GM12801 (cell line): ENCODE results near the gene RNF128.

ENCODE experiments used
- TF ChIP-seq, protein P1 (sequence below): IDR thresholded peaks from one replicate; pipeline ENCODE4 v1.5.1; 2011; ENCODE audit warnings: control low read depth; ENCODE audit not compliant: insufficient read length; ENCODE audit errors: extremely low read depth

Gene RNF128

DNA sequence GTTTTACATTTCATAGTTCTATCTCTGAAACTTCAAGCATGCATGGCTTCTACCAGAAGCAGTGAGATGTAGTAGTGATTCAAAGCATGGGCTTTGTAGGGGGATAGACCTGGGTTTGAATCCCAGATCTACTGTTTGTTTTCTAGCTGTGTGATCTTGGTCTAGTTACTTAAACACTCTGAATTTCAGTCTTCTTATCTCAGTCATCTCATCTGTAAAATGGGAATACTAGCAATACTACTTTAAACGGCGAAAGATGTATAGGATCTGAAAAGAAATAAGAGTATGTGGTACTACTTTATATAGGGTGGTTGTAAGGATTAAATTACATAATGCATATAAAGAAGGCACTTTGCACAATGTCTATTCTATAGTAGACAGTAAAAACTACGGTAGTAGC is 20.0 kb upstream of the RNF128 start:
- TF ChIP-seq, protein P1, sequence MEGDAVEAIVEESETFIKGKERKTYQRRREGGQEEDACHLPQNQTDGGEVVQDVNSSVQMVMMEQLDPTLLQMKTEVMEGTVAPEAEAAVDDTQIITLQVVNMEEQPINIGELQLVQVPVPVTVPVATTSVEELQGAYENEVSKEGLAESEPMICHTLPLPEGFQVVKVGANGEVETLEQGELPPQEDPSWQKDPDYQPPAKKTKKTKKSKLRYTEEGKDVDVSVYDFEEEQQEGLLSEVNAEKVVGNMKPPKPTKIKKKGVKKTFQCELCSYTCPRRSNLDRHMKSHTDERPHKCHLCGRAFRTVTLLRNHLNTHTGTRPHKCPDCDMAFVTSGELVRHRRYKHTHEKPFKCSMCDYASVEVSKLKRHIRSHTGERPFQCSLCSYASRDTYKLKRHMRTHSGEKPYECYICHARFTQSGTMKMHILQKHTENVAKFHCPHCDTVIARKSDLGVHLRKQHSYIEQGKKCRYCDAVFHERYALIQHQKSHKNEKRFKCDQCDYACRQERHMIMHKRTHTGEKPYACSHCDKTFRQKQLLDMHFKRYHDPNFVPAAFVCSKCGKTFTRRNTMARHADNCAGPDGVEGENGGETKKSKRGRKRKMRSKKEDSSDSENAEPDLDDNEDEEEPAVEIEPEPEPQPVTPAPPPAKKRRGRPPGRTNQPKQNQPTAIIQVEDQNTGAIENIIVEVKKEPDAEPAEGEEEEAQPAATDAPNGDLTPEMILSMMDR, result no peak

DNA sequence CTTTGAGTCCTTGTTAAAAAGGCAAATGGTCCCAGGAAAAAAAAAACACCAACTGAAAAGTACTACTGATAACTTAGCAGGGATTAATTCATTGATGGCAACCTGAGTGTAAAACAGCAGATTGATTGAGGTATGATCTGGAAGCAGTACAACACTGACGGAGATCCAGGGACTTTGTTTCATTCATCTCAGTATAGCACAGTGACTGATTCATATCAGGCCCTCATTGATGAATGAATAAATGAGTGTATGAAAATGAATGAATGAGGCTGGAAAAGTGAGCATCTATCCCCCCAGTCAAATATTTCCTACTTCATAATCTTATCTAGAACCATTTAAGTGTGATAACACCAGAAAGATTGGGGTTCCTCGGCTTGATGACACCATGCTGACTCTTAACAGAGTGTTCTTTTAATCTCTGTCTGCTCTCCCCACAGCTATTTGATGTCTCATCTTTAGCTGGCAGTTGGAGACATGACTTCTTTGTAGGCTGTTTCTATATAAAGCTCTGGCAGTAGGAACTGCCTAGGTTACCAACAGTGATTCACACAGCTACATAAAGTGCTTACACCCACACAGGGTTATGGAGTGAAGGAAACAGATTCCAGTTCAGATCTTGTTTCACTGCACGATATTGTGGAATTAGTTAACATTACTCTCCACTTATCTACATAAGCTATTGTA is 18.6 kb upstream of the RNF128 start:
- TF ChIP-seq, protein P1, result no peak

DNA sequence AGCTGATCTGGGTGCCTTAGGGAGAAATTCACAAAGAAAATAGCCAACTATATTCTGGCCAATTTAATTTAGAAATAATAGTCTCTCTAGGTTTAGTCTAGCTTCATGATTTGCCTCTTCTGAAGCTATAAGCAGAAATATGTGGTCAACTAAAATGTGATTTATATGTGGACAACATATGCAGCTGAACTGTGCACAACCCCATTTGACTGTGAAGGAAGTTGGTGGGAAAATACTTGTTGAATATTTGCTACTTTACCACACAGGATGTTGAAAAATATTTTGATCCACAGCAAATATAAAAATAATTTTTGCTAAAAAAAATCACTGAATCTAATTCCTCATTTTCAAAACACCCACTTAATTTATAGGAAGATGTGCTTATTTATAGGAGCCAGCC is 15.7 kb upstream of the RNF128 start:
- TF ChIP-seq, protein P1, result no peak

DNA sequence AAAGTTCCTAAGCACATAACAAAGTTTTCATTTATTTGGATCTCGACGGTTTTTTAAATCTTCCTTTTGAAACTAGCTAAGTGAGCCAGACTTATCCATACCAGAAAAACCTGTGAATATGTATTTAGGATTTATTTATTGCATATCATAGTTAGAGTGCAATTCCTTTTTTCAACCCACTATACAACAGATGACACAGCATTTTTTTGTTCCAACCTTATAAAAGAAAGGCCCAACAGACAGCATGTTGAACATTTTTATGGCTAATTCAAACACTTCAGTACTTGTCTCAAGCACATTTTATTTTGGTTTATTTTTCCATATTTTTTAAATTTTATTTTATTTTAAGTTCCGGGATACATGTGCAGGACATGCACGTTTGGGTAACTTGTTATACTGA is 15.1 kb upstream of the RNF128 start:
- TF ChIP-seq, protein P1, result no peak

DNA sequence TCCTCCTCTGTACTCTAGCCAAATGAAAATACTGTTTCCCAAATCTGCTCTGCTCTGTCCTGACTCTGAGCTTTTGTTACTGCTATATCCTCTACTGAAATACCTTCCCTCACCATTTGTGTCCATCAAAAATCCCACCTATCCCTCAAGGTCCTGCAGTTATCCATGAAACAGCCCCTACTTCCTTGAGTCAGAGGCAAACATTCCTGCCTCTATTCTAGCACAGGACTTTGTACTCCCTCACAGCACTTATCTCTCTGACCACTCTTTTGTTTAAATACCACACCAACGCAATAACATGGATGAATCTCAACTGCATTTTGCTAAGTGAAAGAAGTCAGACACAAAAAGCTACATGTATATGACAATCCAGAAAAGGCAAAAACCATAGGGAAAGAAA is 10.5 kb upstream of the RNF128 start:
- TF ChIP-seq, protein P1, result no peak

DNA sequence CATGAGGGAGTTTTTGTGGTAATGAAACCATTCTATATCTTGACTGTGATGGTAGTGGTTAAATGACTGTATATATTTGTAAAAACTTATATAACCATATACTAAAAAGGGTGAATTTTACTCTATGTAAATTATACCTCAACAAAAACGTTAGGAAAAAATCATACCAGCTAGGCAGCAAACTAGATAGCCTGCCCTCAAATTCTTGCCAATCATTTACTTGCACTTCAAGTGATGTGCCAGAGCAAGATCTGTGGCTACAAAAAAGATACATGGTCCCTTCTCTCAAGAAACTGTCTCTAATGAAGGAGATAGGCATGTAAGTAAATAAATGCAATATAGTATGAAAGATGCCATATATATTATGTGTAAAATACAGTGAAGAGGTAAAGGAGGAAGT is 10.0 kb upstream of the RNF128 start:
- TF ChIP-seq, protein P1, result no peak

DNA sequence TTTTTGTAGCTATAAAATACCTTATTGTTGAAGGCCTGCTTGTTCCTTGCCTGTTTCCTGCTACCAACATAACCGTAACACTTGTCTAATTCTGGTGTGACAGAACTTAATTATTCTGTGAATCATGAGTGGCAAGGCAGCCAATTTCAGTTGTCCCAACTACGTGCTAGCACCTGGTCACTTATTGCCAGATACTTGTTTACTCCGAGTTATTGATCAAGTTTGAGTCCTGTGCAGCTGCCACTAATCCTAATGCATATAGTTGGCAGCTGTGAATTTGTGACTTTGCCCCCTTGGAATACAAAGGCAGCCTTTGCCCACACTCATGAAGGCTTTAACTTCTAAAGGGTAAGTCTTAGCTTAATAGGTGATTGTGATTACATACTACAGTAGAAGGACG is 7.8 kb upstream of the RNF128 start:
- TF ChIP-seq, protein P1, result no peak

DNA sequence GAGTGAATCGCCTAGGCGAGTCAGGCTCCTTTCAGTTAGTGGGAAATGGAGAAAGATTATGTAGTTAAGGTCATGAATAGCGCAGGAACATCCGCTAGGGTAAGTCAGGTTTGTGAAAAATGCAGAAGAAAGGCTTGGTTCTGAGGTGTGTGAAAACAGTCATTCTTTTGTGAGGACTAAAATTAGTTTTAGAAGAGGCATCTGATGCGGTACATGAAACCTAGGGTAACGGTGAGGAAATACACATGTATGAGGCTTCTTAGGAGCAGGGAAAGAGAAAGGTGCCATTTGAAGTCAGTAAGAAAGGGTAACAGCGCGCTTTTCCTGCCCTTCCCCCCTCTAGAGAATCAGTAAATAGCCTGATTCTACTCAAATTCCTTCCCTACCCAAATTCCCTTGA is 570 bp upstream of the RNF128 start:
- TF ChIP-seq, protein P1, result no peak
